GM19023 (cell line): ENCODE measurements around the gene LAMC3.

Experiments used
- ATAC-seq: cut with Tn5 transposase; IDR thresholded peaks from one replicate; pipeline ENCODE4 v1.9.1; 2021; ENCODE audit warnings: mild to moderate bottlenecking, moderate library complexity; ENCODE audit not compliant: unreplicated experiment

LAMC3 gene

DNA sequence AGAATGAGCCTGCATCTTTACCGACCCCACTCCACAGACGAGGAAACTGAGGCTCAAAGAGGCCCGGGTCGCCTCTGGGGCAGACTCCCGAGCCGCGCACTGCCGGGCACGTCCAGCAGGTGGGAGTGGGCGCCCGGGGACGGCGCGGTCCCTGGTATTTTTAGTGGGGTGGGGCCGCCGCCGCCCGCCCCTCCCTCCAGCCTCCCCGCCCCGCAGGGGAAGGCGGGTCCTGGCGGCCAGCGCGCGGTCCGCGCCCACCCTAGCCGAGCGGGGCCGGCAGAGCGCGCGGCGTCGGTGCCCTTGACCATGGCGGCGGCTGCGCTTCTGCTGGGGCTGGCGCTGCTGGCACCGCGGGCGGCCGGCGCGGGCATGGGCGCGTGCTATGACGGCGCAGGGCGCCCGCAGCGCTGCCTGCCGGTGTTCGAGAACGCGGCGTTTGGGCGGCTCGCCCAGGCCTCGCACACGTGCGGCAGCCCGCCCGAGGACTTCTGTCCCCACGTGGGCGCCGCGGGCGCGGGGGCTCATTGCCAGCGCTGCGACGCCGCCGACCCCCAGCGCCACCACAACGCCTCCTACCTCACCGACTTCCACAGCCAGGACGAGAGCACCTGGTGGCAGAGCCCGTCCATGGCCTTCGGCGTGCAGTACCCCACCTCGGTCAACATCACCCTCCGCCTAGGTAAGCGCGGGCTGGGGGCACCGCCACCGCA, at the start of gene LAMC3:
Gene LAMC3, plus strand, starts transcription at position 266 of the 710 bp plus-strand sequence. Its CDS starts 41 bp downstream, at position 307.
- no peak for ATAC-seq

DNA sequence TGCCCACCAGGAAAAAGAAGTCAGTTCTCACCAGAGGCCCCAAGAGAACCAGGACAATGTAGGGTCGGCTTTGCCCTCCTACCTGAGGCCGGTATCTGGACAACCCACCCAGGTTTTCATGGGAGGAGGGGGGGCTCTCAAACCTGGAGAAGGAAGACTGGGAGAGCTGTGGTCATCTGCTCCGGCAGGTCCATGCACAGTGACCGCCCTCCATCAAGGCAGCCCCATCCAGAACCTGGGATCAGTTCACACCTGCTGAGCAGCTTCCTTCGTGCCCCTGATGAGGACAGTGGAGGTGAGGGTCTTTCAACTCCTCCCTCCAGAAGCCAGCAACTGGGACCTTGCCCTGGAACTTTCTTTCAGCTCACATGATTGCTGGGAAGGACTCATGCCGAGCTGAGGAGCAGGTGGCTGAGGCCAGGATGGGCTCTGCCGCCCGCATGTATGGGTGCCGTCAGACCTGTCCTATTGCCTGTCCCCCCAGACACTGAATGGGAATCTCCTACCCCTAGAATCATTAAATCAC, 49.1 kb upstream of the LAMC3 start:
- ATAC-seq: no peak

DNA sequence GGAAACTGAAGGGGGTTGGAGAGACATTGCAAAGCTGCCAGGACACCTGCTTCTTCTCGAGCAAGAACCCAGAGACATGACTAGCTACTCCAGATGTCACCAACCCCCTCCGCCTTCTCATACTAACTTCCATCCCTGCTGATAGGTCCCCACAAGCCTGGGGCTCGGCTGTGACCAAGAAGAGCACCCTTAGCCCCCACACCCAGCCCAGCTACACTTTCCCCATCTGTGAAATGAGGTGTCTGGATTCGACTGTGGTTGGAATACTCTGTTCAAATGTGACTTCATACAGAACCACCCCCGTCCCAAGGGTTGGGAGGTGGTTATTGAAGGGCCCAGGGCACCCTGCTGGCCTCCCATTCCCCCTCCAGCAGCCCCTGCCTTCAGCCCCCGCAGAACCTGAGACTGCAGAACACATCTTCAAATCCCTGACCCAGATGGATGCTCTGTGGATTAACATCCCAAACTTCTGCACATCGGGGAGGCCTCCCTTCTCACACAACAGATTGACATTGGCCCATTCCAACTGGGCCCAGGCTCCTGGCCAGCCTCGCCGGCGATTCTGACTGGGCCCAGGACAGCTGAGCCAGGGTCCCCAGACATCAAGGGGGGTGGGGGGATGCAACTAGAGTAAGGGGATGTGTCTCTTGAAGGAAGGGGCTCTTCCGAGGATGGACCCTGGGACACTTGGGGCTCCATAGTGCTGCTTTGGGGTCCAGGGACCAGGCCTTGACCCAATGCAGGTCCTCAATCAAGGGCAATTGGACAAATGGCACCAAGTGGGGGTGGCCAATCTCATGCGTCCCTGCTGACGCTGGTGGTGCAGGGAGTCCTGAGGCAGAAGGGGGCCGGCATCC, 48.2 kb upstream of the LAMC3 start:
- ATAC-seq: no peak

DNA sequence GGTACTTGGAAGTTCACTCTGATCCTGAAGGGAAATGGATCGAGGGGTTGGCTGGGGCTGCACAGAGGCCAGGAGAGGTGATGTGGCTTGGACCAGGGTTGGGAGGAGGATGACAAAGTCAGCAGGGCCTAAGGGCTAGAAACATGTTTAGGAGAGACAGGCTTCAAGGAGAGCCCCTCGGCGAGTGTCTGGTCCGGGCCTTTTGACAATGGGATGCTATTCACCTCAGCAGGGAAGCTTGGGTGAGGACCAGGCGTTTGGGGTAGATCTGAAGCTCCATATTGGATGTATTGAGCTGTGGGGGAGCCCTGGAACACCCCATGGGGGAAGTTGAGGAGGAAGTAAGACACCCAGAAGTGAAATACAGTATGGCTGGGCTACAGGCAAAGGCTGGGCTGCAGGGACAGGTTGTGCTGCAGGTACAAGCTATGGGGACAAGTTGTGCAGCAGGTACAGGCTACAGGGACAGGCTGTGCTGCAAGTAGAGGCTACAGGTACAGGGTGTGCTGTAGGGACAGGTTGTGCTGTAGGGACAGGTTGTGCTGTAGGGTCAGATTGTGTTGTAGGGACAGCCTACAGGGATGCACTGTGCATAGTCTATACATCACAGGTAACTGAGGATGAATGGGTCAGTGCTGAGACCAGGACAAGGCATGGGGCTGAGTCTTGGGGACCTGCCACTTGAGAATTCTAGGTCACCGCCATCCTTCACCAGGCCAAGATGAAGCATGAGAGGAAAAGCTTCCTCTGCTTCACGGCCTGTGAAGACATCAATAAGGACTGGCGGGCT, 47.3 kb upstream of the LAMC3 start:
- ATAC-seq: no peak

DNA sequence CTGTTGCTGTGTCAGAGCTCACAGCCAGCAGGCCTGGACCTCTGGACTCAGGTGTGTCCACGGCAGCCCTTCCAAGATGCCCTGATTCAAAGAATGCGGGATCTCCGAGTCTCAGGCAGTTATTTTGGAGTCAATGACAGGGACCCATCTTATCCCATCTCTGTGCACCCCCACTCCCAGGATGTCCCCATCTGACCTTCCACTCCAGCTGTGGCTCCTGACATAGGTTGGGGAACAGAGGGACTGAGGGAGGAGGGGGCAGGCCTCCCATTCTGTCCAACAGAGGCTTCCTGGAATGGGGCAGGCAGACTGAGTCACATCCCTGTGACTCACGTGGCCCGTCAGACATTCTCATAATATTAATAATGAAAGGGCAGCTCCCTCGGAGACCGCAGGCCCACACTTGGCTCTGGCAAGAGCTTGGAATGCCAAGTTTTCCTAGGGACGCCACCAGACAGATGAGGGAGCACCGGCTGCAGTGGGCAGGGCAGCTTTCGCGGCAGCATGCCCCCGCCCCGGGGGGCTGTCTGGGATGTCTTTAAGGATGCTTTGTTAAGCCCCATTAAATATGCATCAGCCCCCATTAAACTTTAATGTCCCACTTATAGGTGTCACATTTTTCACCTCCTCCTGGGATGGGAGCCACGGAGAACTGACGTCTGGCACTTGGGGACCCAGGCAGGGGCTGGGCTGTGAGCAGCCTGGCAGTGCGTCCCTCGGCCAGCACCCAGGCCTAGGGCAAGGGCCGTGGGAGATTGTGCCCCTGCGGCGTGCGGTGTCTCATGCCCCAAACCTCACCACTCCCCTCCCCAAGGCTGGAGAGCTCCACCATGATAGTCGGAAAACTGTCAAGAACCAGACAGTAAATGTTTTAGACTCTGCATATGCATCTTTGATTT, 46.3 kb upstream of the LAMC3 start:
- no peak for ATAC-seq

DNA sequence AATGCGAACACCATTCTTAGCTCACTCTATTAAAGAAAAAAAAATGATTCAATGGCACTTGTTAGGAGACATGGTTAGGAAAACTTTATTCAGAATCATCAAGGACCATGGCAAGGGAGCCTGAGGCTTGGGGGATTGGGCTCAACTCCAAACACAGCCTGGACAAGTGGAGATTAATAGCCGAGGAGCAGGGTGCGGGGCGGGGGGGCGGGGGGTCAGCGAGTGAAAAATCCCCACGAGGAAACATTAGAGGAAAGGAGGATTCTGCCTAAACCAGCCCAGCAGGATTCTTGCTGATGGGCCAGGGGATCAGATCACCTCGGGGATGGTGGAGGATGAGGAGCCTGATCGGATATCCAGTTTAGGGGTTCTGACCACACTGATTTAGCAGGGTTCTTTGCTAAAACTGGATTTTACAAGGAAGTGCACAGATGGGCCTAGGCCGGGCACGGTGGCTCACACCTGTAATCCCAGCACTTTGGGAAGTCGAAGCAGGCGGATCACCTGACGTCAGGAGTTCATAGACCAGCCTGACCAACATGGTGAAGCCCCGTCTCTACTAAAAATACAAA, 45.6 kb upstream of the LAMC3 start:
- ATAC-seq: no peak

DNA sequence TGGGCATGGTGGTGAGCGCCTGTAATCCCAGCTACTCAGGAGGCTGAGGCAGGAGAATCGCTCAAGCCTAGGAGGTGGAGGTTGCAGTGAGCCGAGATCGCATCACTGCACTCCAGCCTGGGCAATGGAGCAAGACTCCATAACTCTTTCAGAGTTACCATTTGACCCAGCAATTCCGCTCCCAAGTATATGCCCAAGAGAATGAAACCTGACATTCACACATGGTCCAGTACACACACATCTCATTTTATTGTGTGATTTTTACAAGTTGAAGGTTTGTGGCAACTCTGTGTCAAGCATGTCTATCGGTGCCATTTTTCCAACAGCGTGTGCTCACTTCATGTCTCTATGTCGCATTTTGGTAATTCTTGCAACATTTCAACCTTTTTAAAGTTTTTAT, 45.1 kb upstream of the LAMC3 start:
- ATAC-seq: no peak

DNA sequence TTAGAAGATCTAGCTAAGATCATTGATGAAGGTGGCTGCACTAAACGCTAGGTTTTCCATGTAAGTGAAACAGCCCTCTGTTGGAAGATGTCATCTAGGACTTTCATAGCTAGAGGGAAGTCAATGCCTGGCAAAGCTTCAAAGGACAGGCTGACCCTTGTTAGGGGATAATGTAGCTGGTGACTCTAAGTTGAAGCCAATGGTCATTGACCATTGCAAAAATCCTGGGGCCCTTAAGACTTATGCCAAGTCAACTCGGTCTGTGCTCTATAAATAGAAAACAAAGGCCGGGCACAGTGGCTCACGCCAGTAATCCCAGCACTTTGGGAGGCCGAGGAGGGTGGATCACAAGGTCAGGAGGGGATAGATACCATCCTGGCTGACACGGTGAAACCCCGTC, 43.3 kb upstream of the LAMC3 start:
- ATAC-seq: no peak

DNA sequence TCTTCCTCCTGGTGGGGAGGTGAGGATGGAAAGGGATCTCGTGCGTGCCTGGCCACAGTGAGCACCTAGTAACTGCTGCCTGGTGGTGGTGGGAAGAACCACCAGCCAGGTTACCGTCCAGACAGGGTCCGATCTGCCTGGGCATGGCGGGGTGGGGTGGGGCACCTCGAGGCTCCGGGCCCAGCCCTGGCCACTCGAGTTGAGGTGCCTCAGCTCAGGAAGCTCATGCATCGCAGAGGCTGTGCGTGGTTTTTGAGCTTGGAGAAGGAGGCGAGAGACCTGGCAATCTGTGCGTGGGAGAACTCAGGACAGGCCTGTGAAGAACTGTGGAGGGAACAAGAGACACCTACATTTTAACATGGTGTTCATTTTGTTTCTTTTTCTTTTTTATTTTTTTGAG, 38.9 kb upstream of the LAMC3 start:
- no peak for ATAC-seq

DNA sequence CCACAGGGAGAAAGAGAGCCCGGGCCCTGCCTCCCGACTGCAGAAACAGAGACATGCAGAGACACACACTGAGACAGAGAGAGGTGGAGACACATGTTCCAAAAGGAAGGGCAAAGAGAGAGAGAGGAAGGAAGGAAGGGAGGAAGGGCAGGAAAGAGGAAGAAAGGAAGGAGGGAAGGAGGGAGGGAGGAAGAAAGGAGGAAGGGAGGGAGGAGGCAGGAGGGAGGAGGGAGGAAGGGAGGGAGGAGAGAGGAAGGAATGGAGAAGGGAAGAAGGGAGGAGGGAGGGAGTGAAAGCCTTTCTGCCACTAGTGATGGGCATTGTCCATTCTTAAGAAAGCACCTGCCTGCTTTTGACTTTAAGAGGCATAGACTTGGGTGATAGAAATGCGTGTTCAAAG, 38.1 kb upstream of the LAMC3 start:
- ATAC-seq: no peak

DNA sequence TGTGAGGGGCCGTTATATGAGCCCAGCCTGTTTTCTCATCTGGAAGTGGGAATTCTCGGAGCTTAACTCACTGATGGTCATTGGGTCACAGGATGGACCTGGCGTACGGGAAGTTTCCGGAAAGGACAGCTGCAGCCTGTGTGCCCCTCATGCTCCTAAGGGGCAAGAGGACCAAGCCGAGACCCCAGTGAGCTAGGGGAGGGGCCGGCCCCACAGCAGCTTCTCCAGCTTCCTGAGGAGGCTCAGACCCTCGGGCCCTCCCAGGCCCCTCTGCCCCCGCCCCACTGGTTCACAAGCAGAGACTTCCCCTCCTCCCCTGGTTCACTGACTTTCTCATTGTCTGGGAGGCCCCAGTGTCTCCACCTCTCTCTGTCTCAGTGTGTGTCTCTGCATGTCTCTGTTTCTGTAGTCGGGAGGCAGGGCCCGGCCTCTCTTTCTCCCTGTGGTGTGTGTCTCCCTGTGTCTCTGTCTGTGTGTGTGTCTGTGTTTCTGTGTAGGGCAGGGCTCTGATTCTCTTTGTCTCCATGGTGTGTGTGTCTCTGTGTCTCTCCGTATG, 37.6 kb upstream of the LAMC3 start:
- no peak for ATAC-seq

DNA sequence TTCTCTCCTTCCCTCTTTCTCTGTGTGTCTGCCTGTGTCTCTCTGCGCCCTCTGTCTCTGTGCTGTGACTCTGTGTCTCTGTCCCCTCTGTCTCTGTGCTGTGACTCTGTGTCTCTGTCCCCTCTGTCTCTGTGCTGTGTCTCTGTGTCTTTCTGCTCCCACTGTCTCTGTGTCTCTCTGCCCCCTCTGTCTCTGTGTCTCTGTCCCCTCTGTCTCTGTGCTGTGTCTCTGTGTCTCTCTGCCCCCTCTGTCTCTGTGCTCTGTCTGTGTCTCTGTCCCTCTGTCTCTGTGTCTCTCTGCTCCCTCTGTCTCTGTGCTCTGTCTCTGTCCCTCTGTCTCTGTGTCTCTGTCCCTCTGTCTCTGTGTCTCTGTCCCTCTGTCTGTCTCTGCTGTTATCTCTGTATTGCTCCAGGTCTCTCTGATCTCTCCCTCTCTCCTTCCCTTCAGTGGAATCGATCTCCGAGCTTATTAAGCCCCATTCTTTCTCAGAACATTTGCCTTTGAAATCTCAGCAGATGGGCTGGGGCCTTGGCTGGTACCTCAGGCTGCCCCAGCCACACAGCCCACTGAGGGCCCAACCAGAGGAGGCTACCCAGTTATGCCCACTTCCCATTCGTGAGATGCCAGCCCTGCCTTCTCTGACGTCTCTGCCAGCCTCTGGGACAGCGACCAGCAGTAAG, 36.6 kb upstream of the LAMC3 start:
- ATAC-seq: no peak

DNA sequence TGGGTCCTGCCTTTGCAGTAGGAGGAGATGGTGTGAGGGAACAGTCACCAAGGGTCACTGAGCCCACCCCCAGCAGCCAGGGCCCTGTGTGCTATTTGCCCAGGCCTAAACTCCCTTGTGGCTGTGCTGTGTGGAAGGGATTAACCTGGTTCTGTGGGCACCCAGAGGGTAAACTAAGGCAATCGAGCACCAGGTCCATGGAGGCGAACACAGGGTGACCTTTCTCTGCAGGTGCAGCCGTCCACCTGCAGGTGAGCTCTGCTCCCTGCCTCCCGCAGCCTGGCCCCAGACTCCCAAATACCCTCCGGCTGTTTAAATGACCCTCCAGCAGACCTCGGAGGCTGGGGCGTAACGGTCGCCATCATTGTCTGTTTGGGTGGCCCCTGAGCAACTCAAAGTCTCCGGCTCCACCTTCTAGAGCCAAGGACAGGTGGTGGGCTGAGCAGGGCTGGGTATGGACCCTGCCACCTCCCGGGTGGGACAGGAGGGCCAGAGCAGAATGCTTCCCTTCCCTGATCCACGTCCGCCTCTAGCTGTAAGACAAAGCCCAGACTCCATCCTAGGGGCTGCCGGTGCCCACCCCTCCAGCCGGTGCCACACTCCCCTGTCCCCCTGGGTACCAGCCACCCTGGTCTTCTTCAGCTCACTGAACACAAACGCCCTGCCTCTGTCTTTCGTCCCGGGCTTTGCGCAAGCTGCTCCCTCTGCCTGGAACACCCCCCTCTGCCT, 35.9 kb upstream of the LAMC3 start:
- no peak for ATAC-seq

DNA sequence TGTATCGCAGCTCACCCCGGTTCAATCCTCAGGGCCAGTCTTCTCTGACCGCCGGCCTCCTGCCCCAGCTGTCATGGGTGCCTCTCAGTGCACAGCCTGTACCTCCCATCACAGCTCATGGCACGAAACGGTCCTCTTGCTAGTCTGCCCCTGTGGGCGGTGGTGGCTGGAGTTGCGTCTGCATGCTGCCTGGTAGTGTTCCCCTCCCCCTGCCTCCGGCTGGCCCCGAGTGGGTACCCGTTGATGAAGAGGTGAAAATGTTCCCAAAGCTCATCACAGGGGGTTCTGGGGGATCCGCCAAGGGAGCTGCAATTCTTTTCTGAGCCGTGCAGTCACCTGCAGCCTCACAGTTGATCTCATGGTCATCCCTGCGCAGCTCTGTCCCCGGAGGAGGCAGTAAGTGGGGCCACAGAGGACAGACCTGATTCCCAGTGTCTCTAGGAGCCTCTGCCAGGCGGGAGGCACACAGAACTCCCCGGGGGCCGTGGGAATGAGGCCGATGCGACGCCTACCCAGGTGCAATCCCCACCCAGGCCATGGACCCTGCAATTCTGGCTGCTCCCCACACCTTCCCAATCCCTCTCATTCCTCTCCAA, 35.2 kb upstream of the LAMC3 start:
- ATAC-seq: no peak

DNA sequence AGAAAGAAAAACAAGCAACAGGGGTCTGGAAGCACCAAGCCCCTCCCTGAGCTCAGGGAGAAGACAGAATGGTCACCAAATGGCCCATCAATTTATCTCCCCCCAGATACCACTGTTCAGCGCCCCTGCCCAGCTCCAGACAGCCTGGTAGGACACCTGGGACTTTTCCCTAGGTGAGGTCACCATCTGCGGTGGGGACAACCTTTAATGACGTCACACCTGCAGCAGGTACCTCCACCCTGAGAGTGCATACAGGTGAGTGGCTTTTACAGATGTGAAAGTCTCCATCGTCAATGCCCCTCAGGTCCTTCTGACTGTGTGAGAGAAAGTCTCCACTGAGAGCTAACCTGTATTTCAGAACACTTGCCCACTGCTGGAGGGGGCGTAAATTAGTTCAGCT, 34.3 kb upstream of the LAMC3 start:
- no peak for ATAC-seq

DNA sequence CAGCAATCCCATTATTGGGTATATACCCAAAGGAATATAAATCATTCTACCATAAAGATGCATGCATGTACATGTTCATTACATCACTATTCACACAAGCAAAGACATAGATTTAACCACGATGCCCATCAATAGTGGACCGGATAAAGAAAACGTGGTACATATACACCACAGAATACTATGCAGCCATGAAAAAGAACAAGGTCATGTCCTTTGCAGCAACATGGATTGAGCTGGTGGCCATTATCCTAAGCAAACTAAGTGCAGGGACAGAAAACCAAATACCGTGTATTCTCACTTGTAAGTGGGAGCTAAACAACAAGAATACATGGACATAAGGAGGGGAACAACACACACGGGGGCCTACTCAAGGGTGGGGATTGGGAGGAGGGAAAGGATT, 33.8 kb upstream of the LAMC3 start:
- no peak for ATAC-seq

DNA sequence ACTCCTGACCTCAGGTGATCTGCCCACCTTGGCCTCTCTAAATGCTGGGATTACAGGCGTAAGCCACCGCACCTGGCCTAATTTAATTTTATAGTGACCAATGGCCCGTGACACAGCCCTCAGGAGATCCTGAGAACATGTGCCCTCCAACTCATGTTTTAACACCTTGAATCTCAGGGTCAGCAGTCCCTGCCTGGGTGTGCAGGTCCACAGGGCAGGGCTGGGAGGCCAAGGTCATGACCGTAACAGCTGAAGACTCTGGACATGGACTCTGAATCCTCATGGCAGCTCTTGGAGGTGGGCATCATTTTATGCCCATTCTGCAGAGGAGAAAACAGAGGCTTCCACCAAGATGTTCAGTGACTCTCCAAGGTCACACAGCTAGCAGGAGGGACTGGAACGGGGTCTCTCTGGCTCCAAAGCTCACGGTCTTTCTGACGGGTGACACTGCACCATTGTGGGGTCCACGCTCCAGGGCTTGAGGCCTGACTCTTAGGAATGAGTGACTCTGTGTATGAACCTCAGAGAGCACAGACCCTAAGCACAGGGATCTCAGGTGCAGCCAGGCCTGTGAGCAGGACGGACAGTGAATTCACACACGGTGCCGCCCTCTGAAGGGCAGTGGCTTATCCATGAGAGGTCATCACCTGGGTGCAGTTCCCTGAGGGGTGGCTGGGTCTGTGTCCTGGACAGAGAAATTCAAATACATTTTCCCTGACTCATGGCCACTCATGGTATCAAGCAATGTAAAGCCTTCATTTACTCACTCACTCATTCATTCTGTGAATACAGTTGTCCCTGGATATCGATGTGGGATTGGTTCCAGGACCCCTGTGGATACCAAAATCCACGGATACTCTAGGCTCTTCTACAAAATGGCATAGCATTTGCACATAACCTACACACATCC, 32.8 kb upstream of the LAMC3 start:
- ATAC-seq: no peak
